SK-N-SH (cell line): ENCODE measurements around the gene SHE. TPM values are rescaled to one million over a fixed set of nuclear protein-coding genes. Genes with fewer than 3 reads are reported as not detected.

ENCODE experiments used
- CTCF ChIA-PET: fragments of 300-600, 350-600 bp; formaldehyde crosslinking; extraction: SDS; loops from one replicate; lab custom pipeline; 2021; lab: Yijun Ruan, JAX
- POLR2A ChIA-PET: fragments of 350-600 bp; sonication (Branson Sonifier 250); formaldehyde crosslinking; extraction: SDS; loops from one replicate; lab custom pipeline; 2020; ENCODE audit warnings: antibody characterized with exemption, inconsistent platforms; lab: Yijun Ruan, JAX
- DNase-seq: peaks from one replicate; pipeline ENCODE4 v3.0.0; 2012
- H2AFZ ChIP-seq: fragments of 200-600 bp; sonication (generic); 2 replicates; pipeline ENCODE4 v1.8.1; 2016; ENCODE audit warnings: antibody characterized with exemption, mild to moderate bottlenecking, low read depth
- H3F3A ChIP-seq: fragments of 200-600 bp; sonication (generic); replicated peaks from 2 replicates; pipeline ENCODE3; 2016; ENCODE audit warnings: antibody characterized with exemption, mild to moderate bottlenecking; ENCODE audit not compliant: insufficient read depth
- H3K27ac ChIP-seq, 2 experiments: fragments of 200-500 bp in 1 of 2; fragments of 200-600 bp in 1 of 2; sonication (Bioruptor generic) in 1 of 2; sonication (generic), shearing (Covaris generic) in 1 of 2; 2 replicates each; pipeline versions ENCODE4 v1.5.1 to v1.6.1; 2014 to 2016; ENCODE audit warnings: low read depth in 2 of 2, inconsistent platforms in 1 of 2, low read length in 1 of 2, mild to moderate bottlenecking in 1 of 2, mixed read lengths in 1 of 2
- H3K27me3 ChIP-seq: fragments of 200-600 bp; sonication (generic), shearing (Covaris generic); 2 replicates; pipeline ENCODE4 v1.6.1; 2016; ENCODE audit warnings: mixed run types; ENCODE audit not compliant: insufficient read depth
- H3K36me3 ChIP-seq, 2 experiments: fragments of 200-500 bp in 1 of 2; fragments of 200-600 bp in 1 of 2; sonication (Bioruptor generic) in 1 of 2; sonication (generic) in 1 of 2; replicated peaks in 1 of 2; 2 replicates each; pipeline versions ENCODE3 to v1.5.1; 2014 to 2016; ENCODE audit warnings: low read length in 1 of 2, mild to moderate bottlenecking in 1 of 2; ENCODE audit not compliant: insufficient read depth in 2 of 2, control insufficient read depth in 1 of 2
- H3K4me1 ChIP-seq, 2 experiments: fragments of 200-500 bp in 1 of 2; fragments of 200-600 bp in 1 of 2; sonication (Bioruptor generic) in 1 of 2; sonication (generic), shearing (Covaris generic) in 1 of 2; 2 replicates each; pipeline versions ENCODE4 v1.5.1 to v1.6.1; 2014 to 2016; ENCODE audit warnings: low read depth in 1 of 2, low read length in 1 of 2, mixed run types in 1 of 2; ENCODE audit not compliant: insufficient read depth in 2 of 2, control insufficient read depth in 1 of 2
- H3K4me2 ChIP-seq: fragments of 200-600 bp; sonication (generic), shearing (Covaris generic); 2 replicates; pipeline ENCODE4 v1.6.1; 2017; ENCODE audit warnings: mixed run types
- H3K4me3 ChIP-seq, 2 experiments: fragments of 200-500 bp in 1 of 2; fragments of 200-600 bp in 1 of 2; sonication (Bioruptor generic) in 1 of 2; sonication (generic), shearing (Covaris generic) in 1 of 2; 2 replicates each; pipeline versions ENCODE4 v1.5.1 to v1.8.1; 2014 to 2016; ENCODE audit warnings: low read depth in 2 of 2, inconsistent platforms in 1 of 2, low read length in 1 of 2, mild to moderate bottlenecking in 1 of 2, mixed read lengths in 1 of 2, moderate library complexity in 1 of 2
- H3K79me2 ChIP-seq: fragments of 200-600 bp; sonication (generic); 2 replicates; pipeline ENCODE4 v1.8.1; 2017; ENCODE audit warnings: mild to moderate bottlenecking; ENCODE audit not compliant: insufficient read depth
- H3K9ac ChIP-seq: fragments of 200-600 bp; sonication (generic); 2 replicates; pipeline ENCODE4 v1.6.1; 2017; ENCODE audit warnings: mixed run types
- H3K9me2 ChIP-seq: fragments of 200-600 bp; sonication (generic); 2 replicates; pipeline ENCODE4 v1.6.1; 2017; ENCODE audit warnings: mixed run types
- H3K9me3 ChIP-seq: fragments of 200-600 bp; sonication (generic); 2 replicates; pipeline ENCODE4 v1.6.1; 2017; ENCODE audit warnings: mixed run types, mild to moderate bottlenecking, moderate library complexity
- H4K20me1 ChIP-seq: fragments of 200-600 bp; sonication (generic); 2 replicates; pipeline ENCODE4 v1.6.1; 2017; ENCODE audit warnings: mild to moderate bottlenecking, mixed run types; ENCODE audit not compliant: insufficient read depth
- CTCF ChIP-seq: fragments of 200-600 bp; sonication (generic); IDR thresholded peaks from 2 replicates; pipeline ENCODE4 v1.6.1; 2017; ENCODE audit warnings: antibody characterized with exemption, mild to moderate bottlenecking, moderate library complexity
- ELF1 ChIP-seq: IDR thresholded peaks from 2 replicates; pipeline ENCODE4 v1.4.0; 2012
- FOSL2 ChIP-seq: IDR thresholded peaks from 2 replicates; pipeline ENCODE4 v1.4.0; 2012; ENCODE audit warnings: low read depth, mild to moderate bottlenecking, moderate library complexity, borderline replicate concordance
- FOXJ3 ChIP-seq: sonication (generic); formaldehyde crosslinking; IDR thresholded peaks from 2 replicates; pipeline ENCODE4 v1.5.1; 2020; ENCODE audit warnings: mild to moderate bottlenecking, missing genetic modification reagents
- IRF3 ChIP-seq: fragments of 150-350 bp; IDR thresholded peaks from 2 replicates; pipeline ENCODE4 v1.6.1; 2016; ENCODE audit warnings: mild to moderate bottlenecking, low read depth, low read length
- NFIC ChIP-seq: IDR thresholded peaks from 2 replicates; pipeline ENCODE4 v1.4.0; 2012; ENCODE audit warnings: borderline replicate concordance
- NRF1 ChIP-seq: IDR thresholded peaks from 2 replicates; pipeline ENCODE4 v1.6.1; 2012; ENCODE audit warnings: low read depth, mild to moderate bottlenecking, low read length
- RXRA ChIP-seq: IDR thresholded peaks from 2 replicates; pipeline ENCODE4 v1.4.0; 2012; ENCODE audit warnings: low read depth, mild to moderate bottlenecking, borderline replicate concordance
- SMC3 ChIP-seq: IDR thresholded peaks from 2 replicates; pipeline ENCODE4 v1.6.1; 2012; ENCODE audit warnings: low read depth, low read length, improper control_type of control experiment
- YY1 ChIP-seq: IDR thresholded peaks from 2 replicates; pipeline ENCODE4 v1.4.0; 2012; ENCODE audit warnings: low read depth, mild to moderate bottlenecking
- WGBS: methylation state at CpG from one replicate; pipeline ENCODE4 v1.1.6; 2017; ENCODE audit warnings: low lambda C conversion rate; 5-methylcytosine and 5-hydroxymethylcytosine counted together
- polyA plus RNA-seq, 3 experiments: library from polyadenylated mRNA; depleted of rRNA; stranded (reverse); fragments of >200 nt; gene quantifications; 2 replicates each; pipeline ENCODE4 v1.2.3, GENCODE V29; 2012

SHE gene
- polyA plus RNA-seq, 1 of the 3 experiments (the other 2 are of a cell fraction) = not detected

GRCh38 chr1:154519591-154519991 lies 17.4 kb upstream of the SHE start:
- H3K36me3 ChIP-seq = no peaks in the 10 kb centered on the region
- no peak overlapping the region for H3K4me2 ChIP-seq
- TF ChIP-seq NFIC (no peak), RXRA (no peak), IRF3 (no peak)
- H3K9me3 ChIP-seq = no peaks in the 10 kb centered on the region
- 67% methylated on average over 9 of the region's 9 CpGs for WGBS
- no peak overlapping the region for H3K27ac ChIP-seq
- H3K4me3 ChIP-seq = no peak overlapping the region
- H3K9ac ChIP-seq = no peak overlapping the region
- no peaks in the 10 kb centered on the region for H3K4me1 ChIP-seq
- ChIA-PET CTCF (interaction anchor here (0.8 to 1.4 kb wide), 3 partner anchors 15 to 150 kb away, joined by 3 to 4 read pairs (median 3); no protein-coding TSS in a partner anchor), POLR2A (no interaction called here)
- no peaks in the 10 kb centered on the region for H3K9me2 ChIP-seq
- no peaks in the 10 kb centered on the region for H4K20me1 ChIP-seq
- H3K79me2 ChIP-seq = no peaks in the 10 kb centered on the region
- no peak for DNase-seq
- no peaks in the 10 kb centered on the region for H3F3A ChIP-seq
- H3K27me3 ChIP-seq = peaks cover 15% of the 10 kb centered on the region; the same call in 1 of the 2 replicates
- no peak overlapping the region for H2AFZ ChIP-seq

- CTCF ChIA-PET = interaction anchor here (1.3 to 1.4 kb wide), 4 partner anchors 37 to 361 kb away, joined by 3 to 5 read pairs (median 4); no protein-coding TSS in a partner anchor
- no peaks in the 10 kb centered on the region for H3K36me3 ChIP-seq
These were observed 15.4 kb upstream of the SHE start for GRCh38 chr1:154517661-154518060.

More at GRCh38 chr1:154517661-154518060, 15.4 kb upstream of the SHE start:
- TF ChIP-seq FOXJ3 (CRISPR knock-in tag) (no peak), ELF1 (no peak), SMC3 (no peak), YY1 (no peak), FOSL2 (no peak), NRF1 (no peak), RXRA (no peak), CTCF (no peak)
- Histone ChIP-seq H3K79me2 (no peaks in the 10 kb centered on the region), H3K4me3 (no peak overlapping the region), H3K4me1 (no peaks in the 10 kb centered on the region), H3K4me2 (no peak overlapping the region), H3K9me2 (no peaks in the 10 kb centered on the region), H3K9me3 (no peaks in the 10 kb centered on the region), H3K27ac (no peak overlapping the region), H3F3A (no peaks in the 10 kb centered on the region), H2AFZ (no peak overlapping the region), H3K27me3 (peaks cover 9% of the 10 kb centered on the region; the same call in 1 of the 2 replicates), H4K20me1 (no peaks in the 10 kb centered on the region), H3K9ac (no peak overlapping the region)
- POLR2A ChIA-PET = no interaction called here
- DNase-seq = no peak
- WGBS = 80% methylated on average over 11 of the region's 11 CpGs
